H1 (cell line): ENCODE data around the gene CUX1. TPM values are rescaled to one million over a fixed set of nuclear protein-coding genes. Genes with fewer than 3 reads are reported as not detected.

Experiments used
- BCL11A ChIP-seq, 2 experiments: IDR thresholded peaks; one replicate each; pipeline ENCODE4 v1.6.1; 2011; ENCODE audit warnings: low read depth in 2 of 2, low read length in 2 of 2, mild to moderate bottlenecking in 2 of 2
- GABPA ChIP-seq: IDR thresholded peaks from 2 replicates; pipeline ENCODE4 v1.6.1; 2011; ENCODE audit warnings: mild to moderate bottlenecking, low read length, moderate library complexity, borderline replicate concordance; ENCODE audit not compliant: insufficient read depth
- RBBP5 ChIP-seq: IDR thresholded peaks from 2 replicates; pipeline ENCODE4 v1.7.1; 2012; ENCODE audit warnings: low read depth, mild to moderate bottlenecking, inconsistent platforms, low read length, moderate library complexity, borderline replicate concordance
- polyA plus RNA-seq, 7 experiments: library from polyadenylated mRNA; depleted of rRNA in 3 of 7; stranded (reverse) in 5 of 7; unstranded in 2 of 7; fragments of >200 nt in 5 of 7; fragments of 200-250 nt in 2 of 7; gene quantifications; 1 replicate in 5 of 7; 2 replicates in 1 of 7; 4 replicates in 1 of 7; pipeline versions ENCODE4 v1.2.1 to v1.2.3, GENCODE V29; 2011 to 2013; ENCODE audit warnings: missing spikeins in 2 of 7, mixed read lengths in 2 of 7
- total RNA-seq: library from RNA; stranded (reverse); fragmentation: NEBNext Ultra II Directional; extraction: Animal tissue kit (Norgen Biotek cat#: 25700); gene quantifications from 2 replicates; pipeline ENCODE4 v1.2.1, GENCODE V29; 2021

Gene CUX1
- total and polyA plus RNA-seq, 2 of the 8 experiments (the other 6 are each of a cell fraction or from before 2014, with no cell fraction given) = 21.6 to 65.9 TPM

DNA sequence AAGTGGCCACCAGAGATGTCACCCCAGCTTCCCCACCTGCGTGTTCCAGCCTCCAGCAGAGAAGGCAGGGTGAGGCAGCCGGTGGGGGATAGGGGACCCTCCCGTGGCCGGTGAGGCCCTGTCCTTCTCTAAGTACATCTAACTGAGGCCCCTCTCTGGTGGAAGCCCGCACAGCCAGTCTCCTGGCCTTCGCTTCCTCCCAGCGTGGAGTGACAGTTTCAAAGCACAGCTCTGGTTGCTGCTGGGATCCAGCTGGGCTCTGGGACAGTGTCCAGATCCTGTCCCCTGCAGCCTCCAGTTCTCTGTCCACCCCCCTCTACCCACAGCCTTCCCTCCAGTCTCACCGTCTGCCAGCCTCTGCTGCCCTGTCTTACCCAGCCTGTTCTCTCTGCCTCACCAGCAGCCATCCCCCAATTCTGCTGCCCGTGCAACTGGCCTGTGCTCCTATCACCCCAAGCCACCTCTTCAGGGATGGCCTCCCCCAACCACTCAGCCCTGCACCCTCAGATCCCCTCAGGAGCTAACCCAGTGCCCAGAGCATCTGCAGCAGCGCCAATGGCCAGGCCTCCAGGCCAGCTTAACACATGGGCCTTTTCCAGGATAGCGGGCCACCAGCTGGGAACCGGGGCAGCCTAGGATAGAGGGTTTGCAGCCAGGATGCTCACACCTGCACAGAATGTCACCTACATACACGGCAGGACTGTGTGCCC, 452.9 kb downstream of the CUX1 start (continued):
- TF ChIP-seq RBBP5 (no peak), GABPA (no peak), BCL11A (IDR thresholded peaks at IDR 0.05; ENCODE audit: low read depth in 2 of 2, low read length in 2 of 2) (no peak)
